Lung (tissue), 12 donors: ENCODE data around the gene GALNS. TPM values are rescaled to one million over a fixed set of nuclear protein-coding genes. Genes with fewer than 3 reads are reported as not detected.

ENCODE experiments used
- ATAC-seq: fragments of 200-7000 bp; cut with Tn5 transposase; one replicate; pipeline ENCODE4 v1.9.1; 2020; ENCODE audit warnings: moderate number of reproducible peaks; ENCODE audit not compliant: insufficient read depth, low FRiP score
- DNase-seq, 3 donors: peaks; one replicate each; pipeline ENCODE4 v3.0.0-alpha.2; 2013 to 2017
- H3K27ac ChIP-seq, 2 donors: one replicate each; pipeline ENCODE4 v1.5.1; 2013; ENCODE audit warnings: mild to moderate bottlenecking in 2 of 2, moderate library complexity in 2 of 2, control low read depth in 1 of 2, inconsistent platforms in 1 of 2, low read depth in 1 of 2, low read length in 1 of 2
- H3K27me3 ChIP-seq, 3 donors: one replicate each; pipeline ENCODE4 v1.5.1; 2013; ENCODE audit warnings: low read length in 2 of 3; ENCODE audit not compliant: control insufficient read depth in 3 of 3, insufficient read depth in 3 of 3
- H3K36me3 ChIP-seq, 4 donors: one replicate each; pipeline ENCODE4 v1.5.1; 2013; ENCODE audit warnings: low read length in 4 of 4, mild to moderate bottlenecking in 1 of 4, moderate library complexity in 1 of 4; ENCODE audit not compliant: control insufficient read depth in 4 of 4, insufficient read depth in 4 of 4
- H3K4me1 ChIP-seq, 5 donors: one replicate each; pipeline ENCODE4 v1.5.1; 2013; ENCODE audit warnings: low read length in 5 of 5, mild to moderate bottlenecking in 2 of 5, moderate library complexity in 1 of 5; ENCODE audit not compliant: control insufficient read depth in 5 of 5, insufficient read depth in 5 of 5
- H3K4me3 ChIP-seq: one replicate; pipeline ENCODE4 v1.5.1; 2013; ENCODE audit warnings: mild to moderate bottlenecking, control low read depth, moderate library complexity
- H3K9ac ChIP-seq, 2 donors: one replicate each; pipeline ENCODE4 v1.5.1; 2013; ENCODE audit warnings: low read length in 2 of 2, control low read depth in 1 of 2; ENCODE audit not compliant: insufficient read depth in 1 of 2
- H3K9me3 ChIP-seq, 4 donors: one replicate each; pipeline ENCODE4 v1.5.1; 2013; ENCODE audit warnings: low read length in 3 of 4, mild to moderate bottlenecking in 1 of 4, moderate library complexity in 1 of 4; ENCODE audit not compliant: control insufficient read depth in 4 of 4, insufficient read depth in 3 of 4
- CTCF ChIP-seq: IDR thresholded peaks from 2 replicates; pipeline ENCODE4 v1.5.1; 2012; ENCODE audit warnings: mild to moderate bottlenecking; ENCODE audit errors: control extremely low read depth, extremely low read depth
- WGBS, 2 donors: extraction: QIAGEN DNeasy Blood & Tissue Kit; methylation state at CpG; one replicate each; pipeline ENCODE4 v1.1.7; 2013; 5-methylcytosine and 5-hydroxymethylcytosine counted together
- polyA plus RNA-seq, 2 donors: library from polyadenylated mRNA; stranded (reverse); fragments of 200-250 nt; gene quantifications; one replicate each; pipeline ENCODE4 v1.2.1, GENCODE V29; 2013
- total RNA-seq, 2 donors: library from RNA; depleted of rRNA in 1 of 2; stranded (reverse); fragments of >200 nt in 1 of 2; gene quantifications; one replicate each; pipeline ENCODE4 v1.2.1, GENCODE V29; 2014 to 2021
- donor health status: control.
- donor health status: control.
- donor health status: Bipolar disorder and iron deficiency.
- donor health status: healthy.
- donor health status: DM: yes; HTN: yes; CAD: no.

Gene GALNS
- total and polyA plus RNA-seq, 4 donors, result 21.4 to 61.9 (median 30.3) TPM

- H3K27ac ChIP-seq, result no peak overlapping the region
- H3K4me3 ChIP-seq, result no peak overlapping the region
- H3K9ac ChIP-seq, result no peak overlapping the region
- 88 to 90% methylated on average over 14 of the region's 14 CpGs for WGBS, 2 donors
- H3K9me3 ChIP-seq, result no peaks in the 10 kb centered on the region
- no peaks in the 10 kb centered on the region for H3K27me3 ChIP-seq
- DNase-seq, result no peak
- no peak for ATAC-seq
- peaks cover 0 to 31% (median 0%) of the 10 kb centered on the region in 5 donors for H3K4me1 ChIP-seq
- TF ChIP-seq CTCF, result no peak
- H3K36me3 ChIP-seq, result peaks cover 0 to 49% (median 2%) of the 10 kb centered on the region in 4 donors
Measured at GRCh38 chr16:88830783-88831182, 26.0 kb downstream of the GALNS start.

GRCh38 chr16:88830258-88830657 is 26.5 kb downstream of the GALNS start:
- peak; percentile 97 to 99 (median 98) for DNase-seq
- no peak for ATAC-seq
- peaks cover 0 to 44% (median 2%) of the 10 kb centered on the region in 4 donors for H3K36me3 ChIP-seq

GRCh38 chr16:88828711-88829110 is 28.0 kb downstream of the GALNS start:
- DNase-seq (no peak), ATAC-seq (no peak)
- no peak for TF ChIP-seq CTCF
- 85 to 93% methylated on average over 16 to 24 of the region's 24 CpGs for whole genome bisulfite sequencing, 2 donors
- Histone ChIP-seq H3K4me3 (no peak overlapping the region), H3K9ac (no peak overlapping the region), H3K9me3 (no peaks in the 10 kb centered on the region), H3K27me3 (no peaks in the 10 kb centered on the region), H3K27ac (no peak overlapping the region), H3K4me1 (peaks cover 0 to 31% (median 0%) of the 10 kb centered on the region in 5 donors), H3K36me3 (peaks cover 0 to 41% (median 5%) of the 10 kb centered on the region in 4 donors)

More at GRCh38 chr16:88830258-88830657, 26.5 kb downstream of the GALNS start:
- Histone ChIP-seq H3K4me3 (no peak overlapping the region), H3K27me3 (no peaks in the 10 kb centered on the region), H3K4me1 (peaks cover 0 to 31% (median 0%) of the 10 kb centered on the region in 5 donors), H3K27ac (no peak overlapping the region), H3K9ac (no peak overlapping the region), H3K9me3 (no peaks in the 10 kb centered on the region)
- no peak for TF ChIP-seq CTCF
- WGBS, 2 donors, result 74 to 76% methylated on average over 11 of the region's 11 CpGs

- peaks cover 0 to 43% (median 5%) of the 10 kb centered on the region in 4 donors for H3K36me3 ChIP-seq
- ATAC-seq (no peak), DNase-seq (no peak)
- H3K27ac ChIP-seq, result no peak overlapping the region
- H3K4me1 ChIP-seq, result peaks cover 0 to 31% (median 0%) of the 10 kb centered on the region in 5 donors
- no peak overlapping the region for H3K4me3 ChIP-seq
- WGBS, 2 donors, result 94% methylated on average over 21 of the region's 21 CpGs
- no peaks in the 10 kb centered on the region for H3K9me3 ChIP-seq
- no peak for TF ChIP-seq CTCF
- no peak overlapping the region for H3K9ac ChIP-seq
- H3K27me3 ChIP-seq, result no peaks in the 10 kb centered on the region
Measured at GRCh38 chr16:88827727-88828126, 29.0 kb downstream of the GALNS start.
